Aorta (tissue), 5 donors: ENCODE data around the gene REG4. TPM values are rescaled to one million over a fixed set of nuclear protein-coding genes. Genes with fewer than 3 reads are reported as not detected.
"Not testable (repeated sequence)": the region's sequence is repeated elsewhere in the genome, so short reads cannot be mapped to it uniquely, and the experiment has no call there.

Experiments
- ATAC-seq: fragments of 200-7000 bp; cut with Tn5 transposase; one replicate; pipeline ENCODE4 v1.9.1; 2022; ENCODE audit warnings: moderate library complexity; ENCODE audit not compliant: low FRiP score
- DNase-seq, 2 donors: peaks; one replicate each; pipeline ENCODE4 v3.0.0-alpha.2; 2020
- H3K27ac ChIP-seq, 2 donors: one replicate each; pipeline ENCODE4 v1.5.1; 2013; ENCODE audit warnings: low read length in 2 of 2, mild to moderate bottlenecking in 2 of 2, moderate library complexity in 2 of 2, control low read depth in 1 of 2, inconsistent platforms in 1 of 2, low read depth in 1 of 2
- H3K27me3 ChIP-seq, 2 donors: one replicate each; pipeline ENCODE4 v1.6.1; 2013; ENCODE audit warnings: control low read depth in 1 of 2, low read length in 1 of 2, mild to moderate bottlenecking in 1 of 2, moderate library complexity in 1 of 2; ENCODE audit not compliant: insufficient read depth in 2 of 2, control insufficient read depth in 1 of 2
- H3K36me3 ChIP-seq, 2 donors: one replicate each; pipeline ENCODE4 v1.6.1; 2013; ENCODE audit warnings: control low read depth in 1 of 2, low read length in 1 of 2, mild to moderate bottlenecking in 1 of 2; ENCODE audit not compliant: insufficient read depth in 2 of 2, control insufficient read depth in 1 of 2
- H3K4me1 ChIP-seq, 2 donors: one replicate each; pipeline ENCODE4 v1.6.1; 2013; ENCODE audit warnings: low read length in 2 of 2, control low read depth in 1 of 2, mild to moderate bottlenecking in 1 of 2, moderate library complexity in 1 of 2; ENCODE audit not compliant: insufficient read depth in 2 of 2, control insufficient read depth in 1 of 2
- H3K4me3 ChIP-seq, 2 donors: one replicate each; pipeline ENCODE4 v1.5.1; 2013; ENCODE audit warnings: low read length in 2 of 2, control low read depth in 1 of 2, mild to moderate bottlenecking in 1 of 2
- H3K9me3 ChIP-seq: one replicate; pipeline ENCODE4 v1.6.1; 2013; ENCODE audit warnings: mild to moderate bottlenecking, low read length; ENCODE audit not compliant: control insufficient read depth
- whole genome bisulfite sequencing, 2 donors: extraction: QIAGEN DNeasy Blood & Tissue Kit; methylation state at CpG; one replicate each; pipeline ENCODE4 v1.1.7; 2013; 5-methylcytosine and 5-hydroxymethylcytosine counted together
- intact Hi-C, 2 donors: fragments of 100-400 bp; cut with DNase I; formaldehyde crosslinking; loops; one replicate each; pipeline versions ENCODE4 v1.14.2 to v1.15.0; 2022
- polyA plus RNA-seq, 2 donors: library from polyadenylated mRNA; stranded (reverse); fragments of 200-250 nt; gene quantifications; one replicate each; pipeline ENCODE4 v1.2.3, GENCODE V29; 2013
- total RNA-seq, 2 donors: library from RNA; stranded (reverse); fragmentation: NEBNext Ultra II Directional; extraction: Animal tissue kit (Norgen Biotek cat#: 25700); gene quantifications; one replicate each; pipeline ENCODE4 v1.2.1, GENCODE V29; 2021
- donor health status: healthy with polysubstance abuse.
- donor health status: Bipolar disorder and iron deficiency.
- donor health status: DM: no; HTN: no; CAD: no.
- donor health status: DM: no; HTN: no; CAD: no.
- donor health status: DM: yes; HTN: yes; CAD: no.

Gene REG4
- total and polyA plus RNA-seq, 4 donors = 20.7 TPM; not detected in 3

GRCh38 chr1:119790451-119791198, 20.6 kb downstream of the REG4 start:
- Histone ChIP-seq H3K4me3 (no peak overlapping the region), H3K27ac (no peak overlapping the region), H3K9me3 (no peaks in the 10 kb centered on the region), H3K4me1 (no peaks in the 10 kb centered on the region), H3K27me3 (no peaks in the 10 kb centered on the region), H3K36me3 (no peaks in the 10 kb centered on the region)
- intact Hi-C loops = no loop called here
- DNase-seq = no peak
- WGBS, 2 donors = 53 to 60% methylated on average over 9 of the region's 9 CpGs
- ATAC-seq = no peak

- WGBS, 2 donors = 51 to 59% methylated on average over 2 of the region's 2 CpGs
- H3K27ac ChIP-seq = no peak overlapping the region
- intact Hi-C loops = no loop called here
These were observed 23.5 kb downstream of the REG4 start for GRCh38 chr1:119787776-119788175.

DNA sequence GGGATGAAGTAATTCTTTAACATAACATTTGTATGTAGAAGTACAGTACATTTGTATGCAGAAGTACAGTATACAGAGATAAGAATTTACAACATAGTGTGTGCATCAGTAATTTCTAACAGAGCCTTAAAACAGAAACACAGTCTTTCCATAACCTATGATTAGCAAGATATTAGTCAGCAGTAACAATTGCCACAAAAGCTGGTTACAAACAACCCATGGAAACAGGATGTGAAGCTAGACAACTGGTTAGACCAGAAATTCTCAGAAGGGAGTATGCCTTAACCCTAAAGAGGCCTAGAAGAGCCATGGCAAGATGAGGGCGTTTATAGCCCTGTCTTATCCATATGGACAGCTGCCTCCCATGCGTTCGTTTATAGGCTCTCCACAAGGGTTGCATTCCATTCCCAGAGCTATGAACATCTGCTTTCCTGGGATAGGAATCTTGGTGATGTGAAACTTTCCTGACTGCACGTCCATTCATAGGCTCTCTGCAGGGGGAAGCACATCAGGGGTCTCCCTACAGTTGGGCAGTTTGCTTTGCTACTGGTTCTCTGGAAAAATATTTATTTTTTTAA, 24.7 kb downstream of the REG4 start:
- ATAC-seq, H3K4me1 ChIP-seq, H3K36me3 ChIP-seq, H3K27me3 ChIP-seq, H3K27ac ChIP-seq, intact Hi-C loops, DNase-seq, H3K4me3 ChIP-seq, H3K9me3 ChIP-seq: not testable (repeated sequence)
- 73% methylated on average over 4 of the region's 4 CpGs for WGBS, 2 donors

More at GRCh38 chr1:119787776-119788175, 23.5 kb downstream of the REG4 start:
- ATAC-seq (no peak), DNase-seq (no peak)
- no peaks in the 10 kb centered on the region for H3K9me3 ChIP-seq
- no peaks in the 10 kb centered on the region for H3K4me1 ChIP-seq
- H3K4me3 ChIP-seq = no peak overlapping the region
- no peaks in the 10 kb centered on the region for H3K36me3 ChIP-seq
- no peaks in the 10 kb centered on the region for H3K27me3 ChIP-seq

GRCh38 chr1:119786046-119786445, 25.2 kb downstream of the REG4 start:
- H3K27me3 ChIP-seq, ATAC-seq, H3K4me1 ChIP-seq, DNase-seq, H3K36me3 ChIP-seq, intact Hi-C loops, H3K9me3 ChIP-seq, H3K4me3 ChIP-seq, H3K27ac ChIP-seq: not testable (repeated sequence)
- WGBS, 2 donors = 65 to 75% methylated on average over 7 of the region's 7 CpGs

DNA sequence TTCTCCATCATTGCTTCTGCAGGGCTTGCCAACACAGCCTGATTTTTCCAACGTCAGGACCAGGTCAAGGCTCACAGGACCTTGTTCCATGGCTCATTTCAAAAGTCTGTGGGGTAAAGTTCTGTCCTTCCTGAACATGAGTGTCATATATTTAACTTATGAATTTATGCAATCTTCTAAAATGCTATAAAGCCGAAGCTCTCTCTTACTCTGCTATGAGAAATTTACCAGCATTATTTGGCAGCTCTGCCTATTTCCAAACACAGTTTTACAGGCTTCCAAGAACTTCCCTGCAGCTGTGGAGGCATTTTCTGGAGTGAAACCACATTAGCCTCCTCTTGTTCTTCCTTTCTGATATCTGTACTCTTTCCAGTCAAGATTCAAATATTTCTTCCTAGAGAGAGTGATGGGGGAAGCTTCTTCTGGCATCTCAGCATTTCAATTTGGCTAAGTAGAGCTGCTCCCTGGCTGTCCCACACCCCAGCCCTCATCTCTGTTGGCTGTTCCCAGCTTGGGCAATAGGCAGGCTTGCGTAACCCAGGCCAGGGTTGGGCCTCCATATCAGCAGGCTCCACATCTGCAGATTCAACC, 27.0 kb downstream of the REG4 start:
- no peaks in the 10 kb centered on the region for H3K9me3 ChIP-seq
- DNase-seq (peak; percentile 64 to 81), ATAC-seq (peak; percentile 82)
- WGBS, 2 donors = 69 to 73% methylated on average over 3 of the region's 3 CpGs
- H3K27ac ChIP-seq = no peak overlapping the region
- intact Hi-C loops = no loop called here
- H3K4me3 ChIP-seq = no peak overlapping the region
- no peaks in the 10 kb centered on the region for H3K36me3 ChIP-seq
- no peaks in the 10 kb centered on the region for H3K27me3 ChIP-seq
- no peaks in the 10 kb centered on the region for H3K4me1 ChIP-seq

GRCh38 chr1:119783354-119784185, 27.7 kb downstream of the REG4 start:
- no peak for ATAC-seq
- 85 to 90% methylated on average over 6 of the region's 6 CpGs for WGBS, 2 donors
- no peak overlapping the region for H3K27ac ChIP-seq

GRCh38 chr1:119782631-119783325, 28.5 kb downstream of the REG4 start:
- intact Hi-C loops = no loop called here
- Histone ChIP-seq H3K36me3 (no peaks in the 10 kb centered on the region), H3K27ac (no peak overlapping the region), H3K9me3 (no peaks in the 10 kb centered on the region), H3K27me3 (no peaks in the 10 kb centered on the region), H3K4me1 (no peaks in the 10 kb centered on the region), H3K4me3 (no peak overlapping the region)
- 73 to 79% methylated on average over 7 of the region's 7 CpGs for WGBS, 2 donors
- ATAC-seq (no peak), DNase-seq (no peak)

More at GRCh38 chr1:119783354-119784185, 27.7 kb downstream of the REG4 start:
- DNase-seq = no peak
- H3K27me3 ChIP-seq = no peaks in the 10 kb centered on the region
- no peaks in the 10 kb centered on the region for H3K9me3 ChIP-seq
- intact Hi-C loops = no loop called here
- no peaks in the 10 kb centered on the region for H3K36me3 ChIP-seq
- H3K4me3 ChIP-seq = no peak overlapping the region
- no peaks in the 10 kb centered on the region for H3K4me1 ChIP-seq
